H1 (cell line): ENCODE data around the gene RNFT2.

ENCODE experiments used
- CTCF ChIP-seq, 3 experiments: IDR thresholded peaks; 1 replicate in 2 of 3; 2 replicates in 1 of 3; pipeline versions ENCODE4 v1.5.1 to v1.6.1; 2011; ENCODE audit warnings: low read length in 3 of 3, mild to moderate bottlenecking in 3 of 3, inconsistent platforms in 2 of 3, low read depth in 1 of 3, moderate library complexity in 1 of 3; ENCODE audit not compliant: insufficient read depth in 1 of 3; ENCODE audit errors: control extremely low read depth in 1 of 3
- EGR1 ChIP-seq: IDR thresholded peaks from 2 replicates; pipeline ENCODE4 v1.6.1; 2011; ENCODE audit warnings: low read depth, low read length, borderline replicate concordance
- GABPA ChIP-seq: IDR thresholded peaks from 2 replicates; pipeline ENCODE4 v1.6.1; 2011; ENCODE audit warnings: mild to moderate bottlenecking, low read length, moderate library complexity, borderline replicate concordance; ENCODE audit not compliant: insufficient read depth
- JUND ChIP-seq: IDR thresholded peaks from 2 replicates; pipeline ENCODE4 v1.6.1; 2011; ENCODE audit warnings: mild to moderate bottlenecking, improper control_type of control experiment, low read length
- RAD21 ChIP-seq, 2 experiments: IDR thresholded peaks in 1 of 2; conservative IDR thresholded peaks in 1 of 2; 2 replicates each; pipeline ENCODE4 v1.6.1; 2011; ENCODE audit warnings: low read depth in 2 of 2, low read length in 2 of 2, improper control_type of control experiment in 1 of 2, inconsistent platforms in 1 of 2, mild to moderate bottlenecking in 1 of 2, moderate library complexity in 1 of 2
- RXRA ChIP-seq: IDR thresholded peaks from 2 replicates; pipeline ENCODE4 v1.6.1; 2011; ENCODE audit warnings: low read depth, mild to moderate bottlenecking, low read length, moderate library complexity; ENCODE audit not compliant: insufficient read depth
- SIX5 ChIP-seq: IDR thresholded peaks from 2 replicates; pipeline ENCODE4 v1.6.1; 2011; ENCODE audit warnings: mild to moderate bottlenecking, low read depth, low read length
- SP1 ChIP-seq: IDR thresholded peaks from 2 replicates; pipeline ENCODE4 v1.6.1; 2011; ENCODE audit warnings: low read depth, low read length
- SP4 ChIP-seq: IDR thresholded peaks from 2 replicates; pipeline ENCODE4 v1.6.1; 2012; ENCODE audit warnings: low read length, inconsistent platforms
- TCF12 ChIP-seq: IDR thresholded peaks from 2 replicates; pipeline ENCODE4 v1.6.1; 2011; ENCODE audit warnings: low read depth, mild to moderate bottlenecking, low read length
- ZNF274 ChIP-seq: IDR thresholded peaks from 2 replicates; pipeline ENCODE4 v1.7.0; 2012; ENCODE audit warnings: low read length, borderline replicate concordance; ENCODE audit errors: extremely low read depth
- TF ChIP-seq, protein P1 (sequence below): IDR thresholded peaks from 2 replicates; pipeline ENCODE4 v1.6.1; 2012; ENCODE audit warnings: low read length, inconsistent platforms
- TF ChIP-seq, protein P2 (sequence below): IDR thresholded peaks from 2 replicates; pipeline ENCODE4 v1.6.1; 2012; ENCODE audit warnings: inconsistent platforms

DNA sequence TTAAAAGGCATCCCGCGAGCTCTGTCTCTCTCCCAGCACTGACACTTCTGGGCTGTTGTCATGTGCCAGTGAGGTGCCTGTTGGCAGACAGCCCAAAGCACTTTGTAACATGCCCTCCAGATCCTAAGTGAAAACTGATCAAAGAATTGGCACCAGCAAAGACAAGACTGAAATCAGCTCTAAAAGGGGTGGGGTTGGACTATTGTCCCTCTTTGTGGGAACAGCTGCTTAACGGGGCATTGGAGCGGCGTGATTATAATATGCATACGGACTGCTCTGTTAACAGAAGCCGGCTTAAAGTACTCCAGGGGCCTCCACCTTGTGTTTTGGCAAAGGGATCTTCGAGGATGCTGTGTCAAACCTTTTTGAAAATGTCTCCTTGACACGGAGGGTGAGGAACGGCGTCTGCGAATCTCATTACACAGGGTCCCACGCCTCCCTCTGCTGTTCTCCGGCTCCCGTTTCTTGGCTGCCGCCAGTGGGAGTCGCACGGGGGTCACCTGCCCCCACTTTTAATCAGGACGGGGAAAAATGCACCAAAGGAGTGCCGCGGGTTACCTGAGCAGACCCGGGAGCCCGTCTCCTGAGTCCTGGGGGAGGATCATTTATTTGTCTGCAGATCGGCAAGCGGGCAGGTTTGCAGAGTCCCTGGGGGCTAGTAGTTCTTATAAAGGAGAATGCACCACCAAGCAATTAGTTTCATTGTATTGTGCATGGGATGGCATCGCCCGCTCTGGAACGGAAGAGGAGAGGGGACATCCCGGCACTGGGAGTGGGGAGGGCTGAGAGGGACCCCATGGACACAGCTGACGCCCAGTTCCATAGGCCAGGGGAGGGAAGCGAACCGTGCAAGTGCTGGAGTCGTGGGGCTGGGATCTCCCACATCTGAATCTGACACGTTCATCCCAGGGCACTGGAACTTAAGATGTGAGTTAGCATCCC is 44.6 kb upstream of the RNFT2 start:
- no peak for TF ChIP-seq ZNF274
- no peak for TF ChIP-seq SP4
- no peak for TF ChIP-seq CTCF (IDR thresholded peaks at IDR 0.05; ENCODE audit: control extremely low read depth in 1 of 3, insufficient read depth in 1 of 3, low read depth in 1 of 3, low read length in 3 of 3)
- TF ChIP-seq GABPA, result no peak
- no peak for TF ChIP-seq SP1
- no peak for TF ChIP-seq TCF12
- TF ChIP-seq, protein P1, sequence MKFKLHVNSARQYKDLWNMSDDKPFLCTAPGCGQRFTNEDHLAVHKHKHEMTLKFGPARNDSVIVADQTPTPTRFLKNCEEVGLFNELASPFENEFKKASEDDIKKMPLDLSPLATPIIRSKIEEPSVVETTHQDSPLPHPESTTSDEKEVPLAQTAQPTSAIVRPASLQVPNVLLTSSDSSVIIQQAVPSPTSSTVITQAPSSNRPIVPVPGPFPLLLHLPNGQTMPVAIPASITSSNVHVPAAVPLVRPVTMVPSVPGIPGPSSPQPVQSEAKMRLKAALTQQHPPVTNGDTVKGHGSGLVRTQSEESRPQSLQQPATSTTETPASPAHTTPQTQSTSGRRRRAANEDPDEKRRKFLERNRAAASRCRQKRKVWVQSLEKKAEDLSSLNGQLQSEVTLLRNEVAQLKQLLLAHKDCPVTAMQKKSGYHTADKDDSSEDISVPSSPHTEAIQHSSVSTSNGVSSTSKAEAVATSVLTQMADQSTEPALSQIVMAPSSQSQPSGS, result no peak
- TF ChIP-seq RXRA, result no peak
- TF ChIP-seq EGR1, result no peak
- no peak for TF ChIP-seq SIX5
- TF ChIP-seq, protein P2, sequence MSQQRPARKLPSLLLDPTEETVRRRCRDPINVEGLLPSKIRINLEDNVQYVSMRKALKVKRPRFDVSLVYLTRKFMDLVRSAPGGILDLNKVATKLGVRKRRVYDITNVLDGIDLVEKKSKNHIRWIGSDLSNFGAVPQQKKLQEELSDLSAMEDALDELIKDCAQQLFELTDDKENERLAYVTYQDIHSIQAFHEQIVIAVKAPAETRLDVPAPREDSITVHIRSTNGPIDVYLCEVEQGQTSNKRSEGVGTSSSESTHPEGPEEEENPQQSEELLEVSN, result no peak
- TF ChIP-seq JUND, result no peak
- TF ChIP-seq RAD21 (IDR thresholded peaks at IDR 0.05 in 1 of 2, conservative IDR thresholded peaks at IDR 0.05 in 1 of 2; ENCODE audit: low read depth in 2 of 2, low read length in 2 of 2), result no peak
